ENCODE data around the gene SLC38A3.

- TF ChIP-seq CTCF (IDR thresholded peaks at IDR 0.05; ENCODE audit: poor library complexity) (no peak), EZH2phosphoT487 (IDR thresholded peaks at IDR 0.05; ENCODE audit: low read depth, severe bottlenecking, unreplicated experiment) (no peak), EZH2 (IDR thresholded peaks at IDR 0.05; ENCODE audit: borderline replicate concordance) (no peak)
Measured at GRCh38 chr3:50162034-50162883, 42.8 kb upstream of the SLC38A3 start.

All from hepatocyte (in vitro differentiated cells).